ENCODE measurements around the gene NECTIN4.
"Not testable (repeated sequence)": the region's sequence is repeated elsewhere in the genome, so short reads cannot be mapped to it uniquely, and the experiment has no call there.

NECTIN4 gene

DNA sequence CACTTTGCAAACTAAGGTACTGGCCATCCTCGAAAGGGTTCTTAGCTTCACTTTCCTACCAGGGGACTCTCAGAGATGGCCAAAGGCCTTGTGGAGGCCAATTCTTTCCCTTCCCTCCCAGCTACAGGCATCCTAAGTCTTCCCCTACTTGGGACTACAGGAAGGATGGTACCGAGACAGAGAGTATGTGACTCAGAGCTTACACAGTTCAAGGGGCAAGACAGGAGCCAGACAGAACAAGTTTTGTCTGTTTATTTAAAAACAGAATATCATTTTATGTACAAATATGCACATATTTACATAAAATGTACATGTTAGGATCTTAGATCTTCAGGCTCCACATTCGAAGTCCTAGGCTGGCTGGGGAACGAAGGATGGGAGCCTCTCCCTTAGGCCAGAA is 18.6 kb downstream of the NECTIN4 start:
- no peak overlapping the region for H3K9ac ChIP-seq (ENCODE audit: low read length in 2 of 2)
- peaks cover 0 to 7% of the 10 kb centered on the region in 2 donors for H3K27me3 ChIP-seq (ENCODE audit: control insufficient read depth in 1 of 2, insufficient read depth in 2 of 2, low read length in 2 of 2)
- no peak overlapping the region for H3K4me3 ChIP-seq (ENCODE audit: low read length in 2 of 2)
- H3K36me3 ChIP-seq (ENCODE audit: control insufficient read depth in 2 of 2, insufficient read depth in 2 of 2, low read length in 2 of 2) = no peaks in the 10 kb centered on the region
- no peaks in the 10 kb centered on the region for H3K4me1 ChIP-seq (ENCODE audit: control insufficient read depth, insufficient read depth, low read length)
- no peaks in the 10 kb centered on the region for H3K9me3 ChIP-seq (ENCODE audit: control insufficient read depth in 2 of 2, low read length in 2 of 2)
- no peak overlapping the region for H3K27ac ChIP-seq (ENCODE audit: low read length)

DNA sequence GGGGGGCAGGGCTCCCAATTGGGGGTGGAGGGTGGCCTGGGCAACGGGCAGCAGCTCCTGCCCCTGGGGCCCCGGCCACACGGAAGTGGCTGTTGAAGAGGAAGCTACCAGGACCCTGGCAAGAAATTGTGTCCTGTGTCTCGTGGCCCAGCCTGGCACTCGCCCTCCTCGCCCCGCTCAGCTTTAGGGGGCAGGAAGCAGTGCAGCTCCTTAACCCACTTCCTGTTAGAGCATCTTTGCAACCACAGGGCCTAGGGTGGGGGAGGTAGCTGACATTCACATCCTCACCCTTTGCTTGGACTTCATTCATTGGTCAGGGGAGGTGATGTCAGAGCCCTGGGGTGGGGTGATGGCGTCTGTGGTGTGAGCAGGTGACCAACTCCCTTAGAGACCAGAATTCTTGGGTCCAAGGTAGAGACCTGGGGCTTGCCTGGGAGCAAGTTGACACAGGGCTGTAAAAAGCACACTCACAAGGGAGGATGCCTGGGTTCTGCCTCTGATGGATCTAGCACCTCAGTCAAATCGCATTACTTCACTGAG is 19.6 kb downstream of the NECTIN4 start, which contains the start of gene ARHGAP30:
Gene ARHGAP30 (minus strand): TSS at position 161 of the 540 bp plus-strand sequence. CDS start 267 bp downstream, outside the sequence.
- H3K36me3 ChIP-seq (ENCODE audit: control insufficient read depth in 2 of 2, insufficient read depth in 2 of 2, low read length in 2 of 2) = no peaks in the 10 kb centered on the region
- H3K4me3 ChIP-seq (ENCODE audit: low read length in 2 of 2) = peak within 1 kb of the TSS in 1 of 2 donors; percentile 52
- no peaks in the 10 kb centered on the region for H3K4me1 ChIP-seq (ENCODE audit: control insufficient read depth, insufficient read depth, low read length)
- no peak within 1 kb of the TSS for H3K27ac ChIP-seq (ENCODE audit: low read length)
- H3K27me3 ChIP-seq (ENCODE audit: control insufficient read depth in 1 of 2, insufficient read depth in 2 of 2, low read length in 2 of 2) = peaks cover 0 to 7% of the 10 kb centered on the region in 2 donors
- H3K9ac ChIP-seq (ENCODE audit: low read length in 2 of 2) = no peak within 1 kb of the TSS
- no peaks in the 10 kb centered on the region for H3K9me3 ChIP-seq (ENCODE audit: control insufficient read depth in 2 of 2, low read length in 2 of 2)

GRCh38 chr1:161069241-161069640 is 20.1 kb downstream of the NECTIN4 start:
- Histone ChIP-seq H3K4me1 (ENCODE audit: control insufficient read depth, insufficient read depth, low read length) (no peaks in the 10 kb centered on the region), H3K9ac (ENCODE audit: low read length in 2 of 2) (no peak overlapping the region), H3K27me3 (ENCODE audit: control insufficient read depth in 1 of 2, insufficient read depth in 2 of 2, low read length in 2 of 2) (peaks cover 0 to 7% of the 10 kb centered on the region in 2 donors), H3K36me3 (ENCODE audit: control insufficient read depth in 2 of 2, insufficient read depth in 2 of 2, low read length in 2 of 2) (no peaks in the 10 kb centered on the region), H3K27ac (ENCODE audit: low read length) (no peak overlapping the region), H3K4me3 (ENCODE audit: low read length in 2 of 2) (peak overlapping the region in 1 of 2 donors; percentile 52), H3K9me3 (ENCODE audit: control insufficient read depth in 2 of 2, low read length in 2 of 2) (no peaks in the 10 kb centered on the region)

DNA sequence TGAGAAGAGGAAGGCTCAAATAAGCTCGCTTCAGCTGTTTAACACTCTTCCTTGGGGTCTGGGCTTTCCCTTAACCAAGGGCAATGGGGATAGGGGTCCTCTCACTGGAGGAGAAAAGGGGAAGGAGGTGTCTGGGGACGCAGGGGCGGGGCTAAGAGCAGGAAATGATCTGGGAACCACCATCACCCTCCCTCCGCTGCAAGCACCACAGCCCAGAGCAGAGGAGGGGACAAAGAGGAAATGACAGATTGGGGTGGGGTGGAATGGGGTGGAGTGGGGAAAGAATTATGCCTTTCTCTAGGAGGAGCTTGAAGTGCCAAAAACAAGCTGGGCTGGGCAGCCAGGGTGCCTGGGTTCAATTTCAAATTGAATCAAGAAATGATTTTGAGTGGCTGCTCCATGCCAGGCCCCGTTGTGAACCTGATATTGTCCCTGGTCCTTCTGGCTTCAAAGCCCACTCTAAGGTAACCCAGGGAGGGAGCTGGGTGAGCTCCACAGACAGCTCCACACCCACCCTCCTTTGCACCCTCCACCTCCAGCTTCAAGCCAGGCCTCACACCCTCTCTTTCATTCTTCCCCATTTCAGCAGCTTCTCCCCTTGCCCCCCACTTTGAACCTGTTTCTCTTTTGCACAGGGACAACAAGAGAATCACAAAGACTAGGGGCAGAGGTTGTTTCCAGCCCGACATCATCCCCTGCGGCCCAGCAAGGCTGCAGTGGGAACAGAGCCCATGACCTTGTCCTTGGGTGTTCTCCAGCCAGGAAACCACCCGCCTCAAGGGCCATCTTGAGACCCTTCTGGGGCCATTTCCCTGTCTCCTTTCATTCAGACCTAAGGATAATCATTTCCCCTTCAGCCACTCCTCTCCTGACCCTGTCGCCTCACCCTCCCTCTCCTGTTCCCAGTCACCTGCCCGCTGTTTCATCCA is 20.8 kb downstream of the NECTIN4 start:
- Histone ChIP-seq H3K27me3 (ENCODE audit: control insufficient read depth in 1 of 2, insufficient read depth in 2 of 2, low read length in 2 of 2) (peaks cover 0 to 7% of the 10 kb centered on the region in 2 donors), H3K4me1 (ENCODE audit: control insufficient read depth, insufficient read depth, low read length) (no peaks in the 10 kb centered on the region), H3K36me3 (ENCODE audit: control insufficient read depth in 2 of 2, insufficient read depth in 2 of 2, low read length in 2 of 2) (no peaks in the 10 kb centered on the region), H3K27ac (ENCODE audit: low read length) (no peak overlapping the region), H3K9me3 (ENCODE audit: control insufficient read depth in 2 of 2, low read length in 2 of 2) (no peaks in the 10 kb centered on the region), H3K4me3 (ENCODE audit: low read length in 2 of 2) (peak overlapping the region in 1 of 2 donors; percentile 52), H3K9ac (ENCODE audit: low read length in 2 of 2) (no peak overlapping the region)

GRCh38 chr1:161066694-161067093 is 22.7 kb downstream of the NECTIN4 start:
- H3K9ac ChIP-seq (ENCODE audit: low read length in 2 of 2) = no peak overlapping the region
- H3K4me3 ChIP-seq (ENCODE audit: low read length in 2 of 2) = no peak overlapping the region
- H3K36me3 ChIP-seq (ENCODE audit: control insufficient read depth in 2 of 2, insufficient read depth in 2 of 2, low read length in 2 of 2) = no peaks in the 10 kb centered on the region
- peaks cover 0 to 7% of the 10 kb centered on the region in 2 donors for H3K27me3 ChIP-seq (ENCODE audit: control insufficient read depth in 1 of 2, insufficient read depth in 2 of 2, low read length in 2 of 2)
- no peaks in the 10 kb centered on the region for H3K9me3 ChIP-seq (ENCODE audit: control insufficient read depth in 2 of 2, low read length in 2 of 2)
- H3K27ac ChIP-seq (ENCODE audit: low read length) = no peak overlapping the region
- H3K4me1 ChIP-seq (ENCODE audit: control insufficient read depth, insufficient read depth, low read length) = no peaks in the 10 kb centered on the region

- not testable (repeated sequence) for H3K27ac ChIP-seq (ENCODE audit: low read length); H3K4me1 ChIP-seq (ENCODE audit: control insufficient read depth, insufficient read depth, low read length); H3K36me3 ChIP-seq (ENCODE audit: control insufficient read depth in 2 of 2, insufficient read depth in 2 of 2, low read length in 2 of 2); H3K4me3 ChIP-seq (ENCODE audit: low read length in 2 of 2); H3K27me3 ChIP-seq (ENCODE audit: control insufficient read depth in 1 of 2, insufficient read depth in 2 of 2, low read length in 2 of 2); H3K9ac ChIP-seq (ENCODE audit: low read length in 2 of 2); H3K9me3 ChIP-seq (ENCODE audit: control insufficient read depth in 2 of 2, low read length in 2 of 2)
Observed at GRCh38 chr1:161065681-161066080, 23.7 kb downstream of the NECTIN4 start.

GRCh38 chr1:161063936-161064335 is 25.4 kb downstream of the NECTIN4 start:
- not testable (repeated sequence) for H3K9me3 ChIP-seq (ENCODE audit: control insufficient read depth in 2 of 2, low read length in 2 of 2); H3K27ac ChIP-seq (ENCODE audit: low read length); H3K4me1 ChIP-seq (ENCODE audit: control insufficient read depth, insufficient read depth, low read length); H3K9ac ChIP-seq (ENCODE audit: low read length in 2 of 2); H3K36me3 ChIP-seq (ENCODE audit: control insufficient read depth in 2 of 2, insufficient read depth in 2 of 2, low read length in 2 of 2); H3K27me3 ChIP-seq (ENCODE audit: control insufficient read depth in 1 of 2, insufficient read depth in 2 of 2, low read length in 2 of 2); H3K4me3 ChIP-seq (ENCODE audit: low read length in 2 of 2)

GRCh38 chr1:161061419-161061818 is 27.9 kb downstream of the NECTIN4 start:
- Histone ChIP-seq H3K27me3 (ENCODE audit: control insufficient read depth in 1 of 2, insufficient read depth in 2 of 2, low read length in 2 of 2) (no peaks in the 10 kb centered on the region), H3K27ac (ENCODE audit: low read length) (no peak overlapping the region), H3K9ac (ENCODE audit: low read length in 2 of 2) (no peak overlapping the region), H3K9me3 (ENCODE audit: control insufficient read depth in 2 of 2, low read length in 2 of 2) (no peaks in the 10 kb centered on the region), H3K4me1 (ENCODE audit: control insufficient read depth, insufficient read depth, low read length) (no peaks in the 10 kb centered on the region), H3K36me3 (ENCODE audit: control insufficient read depth in 2 of 2, insufficient read depth in 2 of 2, low read length in 2 of 2) (no peaks in the 10 kb centered on the region), H3K4me3 (ENCODE audit: low read length in 2 of 2) (no peak overlapping the region)

DNA sequence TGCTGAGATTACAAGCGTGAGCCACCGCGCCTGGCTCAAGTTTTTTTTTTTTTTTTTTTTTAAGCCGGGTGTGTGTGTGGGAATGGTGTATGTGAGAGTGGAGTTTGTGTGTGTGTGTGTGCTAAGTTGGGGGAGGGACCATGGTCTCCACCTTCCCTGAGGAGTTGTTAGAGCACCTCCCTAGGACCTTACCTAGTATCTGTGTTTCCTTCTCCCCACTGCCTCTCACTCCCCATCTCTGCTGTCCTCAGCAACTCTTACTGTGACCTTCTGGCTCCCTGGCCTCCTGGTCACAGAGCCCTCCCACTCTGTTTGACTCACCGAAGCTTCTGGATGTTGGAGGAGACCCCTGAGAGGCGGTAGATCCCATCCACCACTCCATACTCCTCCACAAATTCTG is 30.1 kb downstream of the NECTIN4 start:
- Histone ChIP-seq H3K4me1 (ENCODE audit: control insufficient read depth, insufficient read depth, low read length) (no peaks in the 10 kb centered on the region), H3K9ac (ENCODE audit: low read length in 2 of 2) (no peak overlapping the region), H3K9me3 (ENCODE audit: control insufficient read depth in 2 of 2, low read length in 2 of 2) (no peaks in the 10 kb centered on the region), H3K27ac (ENCODE audit: low read length) (no peak overlapping the region), H3K36me3 (ENCODE audit: control insufficient read depth in 2 of 2, insufficient read depth in 2 of 2, low read length in 2 of 2) (no peaks in the 10 kb centered on the region), H3K27me3 (ENCODE audit: control insufficient read depth in 1 of 2, insufficient read depth in 2 of 2, low read length in 2 of 2) (peaks cover 9 to 12% of the 10 kb centered on the region in 2 donors), H3K4me3 (ENCODE audit: low read length in 2 of 2) (no peak overlapping the region)

DNA sequence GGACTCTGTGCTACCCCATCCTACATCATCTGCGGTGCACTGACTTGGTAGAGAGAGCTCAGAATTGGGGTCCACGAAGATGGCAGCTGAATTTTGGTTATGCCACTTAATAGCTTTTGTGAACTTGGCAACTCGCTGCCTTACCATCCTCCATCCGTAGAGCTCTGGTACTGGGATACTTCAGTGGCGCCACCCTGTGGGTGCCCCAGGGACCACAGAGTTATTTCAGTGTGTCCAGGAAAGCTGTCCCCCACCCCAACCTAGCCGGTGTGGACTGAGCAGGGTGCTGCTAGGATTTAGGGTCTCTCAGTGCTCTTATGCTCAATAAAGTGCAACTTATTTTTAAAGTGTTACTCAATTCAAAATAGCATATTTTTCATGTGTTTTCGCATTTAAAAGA is 34.6 kb downstream of the NECTIN4 start:
- H3K36me3 ChIP-seq (ENCODE audit: control insufficient read depth in 2 of 2, insufficient read depth in 2 of 2, low read length in 2 of 2) = no peaks in the 10 kb centered on the region
- H3K4me1 ChIP-seq (ENCODE audit: control insufficient read depth, insufficient read depth, low read length) = no peaks in the 10 kb centered on the region
- no peak overlapping the region for H3K9ac ChIP-seq (ENCODE audit: low read length in 2 of 2)
- H3K4me3 ChIP-seq (ENCODE audit: low read length in 2 of 2) = no peak overlapping the region
- H3K27me3 ChIP-seq (ENCODE audit: control insufficient read depth in 1 of 2, insufficient read depth in 2 of 2, low read length in 2 of 2) = peaks cover 9 to 14% of the 10 kb centered on the region in 2 donors
- no peak overlapping the region for H3K27ac ChIP-seq (ENCODE audit: low read length)
- no peaks in the 10 kb centered on the region for H3K9me3 ChIP-seq (ENCODE audit: control insufficient read depth in 2 of 2, low read length in 2 of 2)

GRCh38 chr1:161054232-161054631 is 35.1 kb downstream of the NECTIN4 start:
- Histone ChIP-seq H3K9me3 (ENCODE audit: control insufficient read depth in 2 of 2, low read length in 2 of 2) (no peaks in the 10 kb centered on the region), H3K27me3 (ENCODE audit: control insufficient read depth in 1 of 2, insufficient read depth in 2 of 2, low read length in 2 of 2) (peaks cover 9 to 14% of the 10 kb centered on the region in 2 donors), H3K4me1 (ENCODE audit: control insufficient read depth, insufficient read depth, low read length) (no peaks in the 10 kb centered on the region), H3K36me3 (ENCODE audit: control insufficient read depth in 2 of 2, insufficient read depth in 2 of 2, low read length in 2 of 2) (no peaks in the 10 kb centered on the region), H3K4me3 (ENCODE audit: low read length in 2 of 2) (no peak overlapping the region), H3K9ac (ENCODE audit: low read length in 2 of 2) (no peak overlapping the region), H3K27ac (ENCODE audit: low read length) (no peak overlapping the region)

All from stomach smooth muscle (tissue), 2 donors.